HEK293 (cell line): Measurements from ENCODE around the gene PRDM9.
"Not testable (repeated sequence)": the region's sequence is repeated elsewhere in the genome, so short reads cannot be mapped to it uniquely, and the experiment has no call there.

Experiments
- CTCF ChIP-seq: fragments of 450-650 bp; formaldehyde crosslinking; IDR thresholded peaks from 2 replicates; pipeline ENCODE4 v1.5.1; 2016; ENCODE audit warnings: missing biosample characterization, missing genetic modification characterization
- PBX3 ChIP-seq: sonication (generic); formaldehyde crosslinking; IDR thresholded peaks from 2 replicates; pipeline ENCODE4 v1.8.1; 2022; ENCODE audit warnings: mild to moderate bottlenecking, moderate library complexity, missing genetic modification reagents
- REST ChIP-seq: fragments of 450-650 bp; formaldehyde crosslinking; IDR thresholded peaks from 2 replicates; pipeline ENCODE4 v1.5.1; 2016; ENCODE audit warnings: missing biosample characterization, missing genetic modification characterization
- YY1 ChIP-seq: fragments of 450-650 bp; formaldehyde crosslinking; IDR thresholded peaks from 2 replicates; pipeline ENCODE4 v1.5.1; 2018; ENCODE audit warnings: missing biosample characterization, missing genetic modification characterization
- ZNF221 ChIP-seq: fragments of 450-650 bp; formaldehyde crosslinking; IDR thresholded peaks from 2 replicates; pipeline ENCODE4 v1.5.1; 2017; ENCODE audit warnings: missing biosample characterization, missing genetic modification characterization, borderline replicate concordance
- ZNF239 ChIP-seq: fragments of 450-650 bp; formaldehyde crosslinking; IDR thresholded peaks from 2 replicates; pipeline ENCODE4 v1.5.1; 2016; ENCODE audit warnings: missing biosample characterization, missing genetic modification characterization
- ZNF335 ChIP-seq: fragments of 450-650 bp; formaldehyde crosslinking; conservative IDR thresholded peaks from 2 replicates; pipeline ENCODE4 v1.5.1; 2016; ENCODE audit warnings: missing biosample characterization, missing genetic modification characterization
- ZNF404 ChIP-seq: fragments of 450-650 bp; formaldehyde crosslinking; IDR thresholded peaks from 2 replicates; pipeline ENCODE4 v1.5.1; 2017; ENCODE audit warnings: missing biosample characterization, missing genetic modification characterization
- ZNF747 ChIP-seq: fragments of 450-650 bp; formaldehyde crosslinking; IDR thresholded peaks from 2 replicates; pipeline ENCODE4 v1.5.1; 2016; ENCODE audit warnings: missing biosample characterization, missing genetic modification characterization
- ZXDB ChIP-seq: fragments of 450-650 bp; formaldehyde crosslinking; IDR thresholded peaks from 2 replicates; pipeline ENCODE4 v1.5.1; 2016; ENCODE audit warnings: missing biosample characterization, missing genetic modification characterization

- not testable (repeated sequence) for TF ChIP-seq PBX3 (CRISPR knock-in tag); CTCF; YY1; ZNF239 (tag by site-specific recombination); ZNF747; ZNF404; REST (tag by site-specific recombination); ZNF335 (tag by site-specific recombination); ZXDB (tag by site-specific recombination); ZNF221 (tag by site-specific recombination)
Observed at GRCh38 chr5:23527216-23527920, 20.0 kb downstream of the PRDM9 start.
